Nephron (organoid): ENCODE results near the gene ENDOD1.

Source experiments
- H3K27ac Mint-ChIP-seq, 3 experiments: 2 replicates each; pipeline ENCODE4 v1.8.0; 2020; ENCODE audit warnings: mixed read lengths in 3 of 3, mild to moderate bottlenecking in 2 of 3, moderate library complexity in 1 of 3
- H3K27me3 Mint-ChIP-seq: 2 replicates; pipeline ENCODE4 v1.8.0; 2021; ENCODE audit warnings: low read depth, mild to moderate bottlenecking, moderate library complexity, mixed read lengths
- H3K36me3 Mint-ChIP-seq: 2 replicates; pipeline ENCODE4 v1.8.0; 2020; ENCODE audit warnings: low read depth, mixed read lengths
- H3K4me1 Mint-ChIP-seq: 2 replicates; pipeline ENCODE4 v1.8.0; 2020; ENCODE audit warnings: mixed read lengths
- H3K4me3 Mint-ChIP-seq, 3 experiments: 2 replicates each; pipeline ENCODE4 v1.8.0; 2020; ENCODE audit warnings: mild to moderate bottlenecking in 3 of 3, mixed read lengths in 3 of 3, moderate library complexity in 2 of 3
- H3K9me3 Mint-ChIP-seq: 2 replicates; pipeline ENCODE4 v1.8.0; 2020; ENCODE audit warnings: mixed read lengths
- CTCF ChIP-seq, 3 experiments: fragments of 200-600 bp; sonication (generic); IDR thresholded peaks; one replicate each; pipeline ENCODE4 v1.5.0; 2021; ENCODE audit warnings: antibody characterized with exemption in 3 of 3; ENCODE audit not compliant: unreplicated experiment in 3 of 3

Gene ENDOD1

GRCh38 chr11:95144313-95145235 lies 54.9 kb downstream of the ENDOD1 start:
- Mint-ChIP-seq H3K27ac (no peak overlapping the region), H3K27me3 (peaks cover 4% of the 10 kb centered on the region), H3K4me1 (peaks cover 44% of the 10 kb centered on the region), H3K9me3 (no peaks in the 10 kb centered on the region), H3K36me3 (no peaks in the 10 kb centered on the region), H3K4me3 (no peak overlapping the region)
- TF ChIP-seq CTCF (IDR thresholded peaks at IDR 0.05; ENCODE audit: unreplicated experiment in 3 of 3) = no peak

- Mint-ChIP-seq H3K4me1 (peaks cover 52% of the 10 kb centered on the region), H3K27ac (peak overlapping the region in 1 of 3 experiments; percentile 51), H3K9me3 (no peaks in the 10 kb centered on the region), H3K36me3 (no peaks in the 10 kb centered on the region), H3K4me3 (no peak overlapping the region), H3K27me3 (no peaks in the 10 kb centered on the region)
- TF ChIP-seq CTCF (IDR thresholded peaks at IDR 0.05; ENCODE audit: unreplicated experiment in 3 of 3) = no peak
Measured at GRCh38 chr11:95145430-95146060, 55.9 kb downstream of the ENDOD1 start.

GRCh38 chr11:95147364-95147905 lies 57.8 kb downstream of the ENDOD1 start:
- H3K36me3 Mint-ChIP-seq = no peaks in the 10 kb centered on the region
- H3K27me3 Mint-ChIP-seq = peaks cover 3% of the 10 kb centered on the region
- peak overlapping the region in 2 of 3 experiments; percentile 78 to 84 for H3K27ac Mint-ChIP-seq
- no peaks in the 10 kb centered on the region for H3K9me3 Mint-ChIP-seq
- H3K4me3 Mint-ChIP-seq = peak overlapping the region in 2 of 3 experiments; percentile 15 to 41
- no peak for TF ChIP-seq CTCF (IDR thresholded peaks at IDR 0.05; ENCODE audit: unreplicated experiment in 3 of 3)
- H3K4me1 Mint-ChIP-seq = peaks cover 59% of the 10 kb centered on the region

- peaks cover 67% of the 10 kb centered on the region for H3K4me1 Mint-ChIP-seq
- peak overlapping the region in 2 of 3 experiments; percentile 54 to 84 for H3K27ac Mint-ChIP-seq
- H3K9me3 Mint-ChIP-seq = no peaks in the 10 kb centered on the region
- no peaks in the 10 kb centered on the region for H3K36me3 Mint-ChIP-seq
- H3K27me3 Mint-ChIP-seq = peaks cover 3% of the 10 kb centered on the region
- peak overlapping the region in 1 of 3 experiments; percentile 60 for H3K4me3 Mint-ChIP-seq
- TF ChIP-seq CTCF (IDR thresholded peaks at IDR 0.05; ENCODE audit: unreplicated experiment in 3 of 3) = no peak
Measured at GRCh38 chr11:95148406-95148805, 58.8 kb downstream of the ENDOD1 start.

GRCh38 chr11:95148938-95149337 lies 59.3 kb downstream of the ENDOD1 start:
- no peaks in the 10 kb centered on the region for H3K9me3 Mint-ChIP-seq
- TF ChIP-seq CTCF (IDR thresholded peaks at IDR 0.05; ENCODE audit: unreplicated experiment in 3 of 3) = no peak
- H3K36me3 Mint-ChIP-seq = no peaks in the 10 kb centered on the region
- H3K27me3 Mint-ChIP-seq = peaks cover 3% of the 10 kb centered on the region
- peak overlapping the region; percentile 26 to 86 (median 31) for H3K4me3 Mint-ChIP-seq
- peak overlapping the region; percentile 12 to 90 (median 50) for H3K27ac Mint-ChIP-seq
- peaks cover 73% of the 10 kb centered on the region for H3K4me1 Mint-ChIP-seq
